BLaER1 treated with 17β-estradiol and CSF1 and Interleukin-3, amounts not matched to agents 10 nM and 100 nM (cell line): ENCODE results near the gene DOCK9.

Experiments used
- H3K27ac ChIP-seq, 11 experiments: shearing (Covaris generic); formaldehyde crosslinking; 2 replicates each; pipeline ENCODE4 v1.8.1; 2022
- H3K27me3 ChIP-seq, 11 experiments: shearing (Covaris generic); formaldehyde crosslinking; 2 replicates each; pipeline ENCODE4 v1.8.1; 2022
- H3K36me3 ChIP-seq, 11 experiments: shearing (Covaris generic); formaldehyde crosslinking; 2 replicates each; pipeline ENCODE4 v1.8.1; 2022
- H3K4me1 ChIP-seq, 10 experiments: shearing (Covaris generic); formaldehyde crosslinking; 2 replicates each; pipeline ENCODE4 v1.8.1; 2022
- H3K4me2 ChIP-seq, 11 experiments: shearing (Covaris generic); formaldehyde crosslinking; 2 replicates each; pipeline ENCODE4 v1.8.1; 2022
- H3K4me3 ChIP-seq, 10 experiments: shearing (Covaris generic); formaldehyde crosslinking; 2 replicates each; pipeline ENCODE4 v1.8.1; 2022
- H3K9ac ChIP-seq, 11 experiments: shearing (Covaris generic); formaldehyde crosslinking; 2 replicates each; pipeline ENCODE4 v1.8.1; 2022
- H3K9me3 ChIP-seq, 11 experiments: shearing (Covaris generic); formaldehyde crosslinking; replicated peaks in 1 of 11; 2 replicates each; pipeline ENCODE4 v1.8.1; 2022
- H4K20me1 ChIP-seq, 11 experiments: shearing (Covaris generic); formaldehyde crosslinking; 2 replicates each; pipeline ENCODE4 v1.8.1; 2022
- Cebpa-rat ChIP-seq, 11 experiments: shearing (Covaris generic); IDR thresholded peaks; 2 replicates each; pipeline ENCODE4 v1.8.1; 2022

DOCK9 gene

GRCh38 chr13:98984983-98985382 is 7.1 kb upstream of the DOCK9 start:
- Histone ChIP-seq H3K27ac (no peak overlapping the region), H3K4me2 (0 out of 22 replicates have a peak overlapping the region, but pooled peaks of 1 of the 11 experiments have one; percentile 37), H3K9ac (no peak overlapping the region), H3K9me3 (peaks cover 0 to 7% (median 3%) of the 10 kb centered on the region in 11 experiments; a peak in 9 of 22 replicates), H3K4me3 (no peak overlapping the region), H4K20me1 (peaks cover 0 to 6% (median 0%) of the 10 kb centered on the region in 11 experiments; a peak in 1 of 22 replicates), H3K27me3 (no peaks in the 10 kb centered on the region; a peak in 1 of 22 replicates), H3K36me3 (no peaks in the 10 kb centered on the region), H3K4me1 (peaks cover 10 to 31% (median 18%) of the 10 kb centered on the region in 10 experiments)
- TF ChIP-seq Cebpa-rat (IDR thresholded peaks at IDR 0.05): no peak

- TF ChIP-seq Cebpa-rat (IDR thresholded peaks at IDR 0.05): no peak
- Histone ChIP-seq H3K27ac (no peak overlapping the region), H3K27me3 (no peaks in the 10 kb centered on the region; a peak in 1 of 22 replicates), H4K20me1 (peaks cover 0 to 6% (median 0%) of the 10 kb centered on the region in 11 experiments; a peak in 1 of 22 replicates), H3K4me3 (no peak overlapping the region), H3K9ac (no peak overlapping the region), H3K4me1 (peaks cover 10 to 31% (median 19%) of the 10 kb centered on the region in 10 experiments), H3K4me2 (no peak overlapping the region), H3K36me3 (no peaks in the 10 kb centered on the region), H3K9me3 (no peaks in the 10 kb centered on the region)
Measured at GRCh38 chr13:98984118-98984517, 6.3 kb upstream of the DOCK9 start.

- Histone ChIP-seq H3K9ac (no peak overlapping the region), H3K4me3 (no peak overlapping the region), H3K36me3 (no peaks in the 10 kb centered on the region), H3K4me1 (peaks cover 10 to 27% (median 21%) of the 10 kb centered on the region in 10 experiments), H4K20me1 (no peaks in the 10 kb centered on the region; a peak in 1 of 22 replicates), H3K9me3 (no peaks in the 10 kb centered on the region), H3K27me3 (no peaks in the 10 kb centered on the region; a peak in 1 of 22 replicates), H3K4me2 (no peak overlapping the region), H3K27ac (no peak overlapping the region)
- TF ChIP-seq Cebpa-rat (IDR thresholded peaks at IDR 0.05): no peak
Measured at GRCh38 chr13:98983182-98983581, 5.3 kb upstream of the DOCK9 start.

- H3K27ac ChIP-seq: peak overlapping the region in 7 of 11 experiments; percentile 2 to 33 (median 12); a peak in 9 of 22 replicates
- no peak overlapping the region for H3K4me3 ChIP-seq
- no peak overlapping the region for H3K9ac ChIP-seq
- H4K20me1 ChIP-seq: no peaks in the 10 kb centered on the region
- H3K9me3 ChIP-seq: no peaks in the 10 kb centered on the region
- H3K4me2 ChIP-seq: peak overlapping the region; percentile 45 to 84 (median 74)
- TF ChIP-seq Cebpa-rat (IDR thresholded peaks at IDR 0.05): no peak
- no peaks in the 10 kb centered on the region for H3K36me3 ChIP-seq
- H3K4me1 ChIP-seq: peaks cover 25 to 43% (median 37%) of the 10 kb centered on the region in 10 experiments
- H3K27me3 ChIP-seq: no peaks in the 10 kb centered on the region; a peak in 1 of 22 replicates
Measured at GRCh38 chr13:98981369-98982080, 3.7 kb upstream of the DOCK9 start.

- Histone ChIP-seq H3K4me3 (no peak overlapping the region), H3K36me3 (no peaks in the 10 kb centered on the region), H3K9ac (no peak overlapping the region), H4K20me1 (no peaks in the 10 kb centered on the region), H3K27me3 (no peaks in the 10 kb centered on the region; a peak in 1 of 22 replicates), H3K4me2 (no peak overlapping the region), H3K9me3 (no peaks in the 10 kb centered on the region), H3K27ac (no peak overlapping the region; a peak in 1 of 22 replicates), H3K4me1 (peaks cover 49 to 67% (median 61%) of the 10 kb centered on the region in 10 experiments)
- TF ChIP-seq Cebpa-rat (IDR thresholded peaks at IDR 0.05): no peak
Measured at GRCh38 chr13:98979012-98979660, 1.3 kb upstream of the DOCK9 start.

- peaks cover 58 to 76% (median 70%) of the 10 kb centered on the region in 10 experiments for H3K4me1 ChIP-seq
Measured at GRCh38 chr13:98978280-98978679, 416 bp upstream of the DOCK9 start.

GRCh38 chr13:98976941-98977340 is 923 bp downstream of the DOCK9 start:
- Histone ChIP-seq H3K27me3 (no peaks in the 10 kb centered on the region; a peak in 1 of 22 replicates), H3K36me3 (no peaks in the 10 kb centered on the region), H3K4me3 (no peak overlapping the region), H3K4me1 (peaks cover 70 to 83% (median 78%) of the 10 kb centered on the region in 10 experiments), H3K27ac (peak overlapping the region in 10 of 11 experiments; percentile 25 to 90 (median 80); a peak in 20 of 22 replicates), H3K9ac (peak overlapping the region in 9 of 11 experiments; percentile 16 to 80 (median 70); a peak in 14 of 22 replicates), H3K4me2 (peak overlapping the region; percentile 74 to 92 (median 86); a peak in 21 of 22 replicates), H3K9me3 (no peaks in the 10 kb centered on the region), H4K20me1 (no peaks in the 10 kb centered on the region)
- no peak for TF ChIP-seq Cebpa-rat (IDR thresholded peaks at IDR 0.05)

More at GRCh38 chr13:98978280-98978679, 416 bp upstream of the DOCK9 start:
- no peak for TF ChIP-seq Cebpa-rat (IDR thresholded peaks at IDR 0.05)
- H3K9me3 ChIP-seq: no peaks in the 10 kb centered on the region
- 0 out of 22 replicates have a peak overlapping the region, but pooled peaks of 1 of the 11 experiments have one; percentile 19 for H3K9ac ChIP-seq
- no peak overlapping the region for H3K4me3 ChIP-seq
- H4K20me1 ChIP-seq: no peaks in the 10 kb centered on the region
- peak overlapping the region in 9 of 11 experiments; percentile 74 to 92 (median 85); a peak in 16 of 22 replicates for H3K4me2 ChIP-seq
- no peaks in the 10 kb centered on the region; a peak in 1 of 22 replicates for H3K27me3 ChIP-seq
- H3K36me3 ChIP-seq: no peaks in the 10 kb centered on the region
- peak overlapping the region in 6 of 11 experiments; percentile 76 to 90 (median 84); a peak in 10 of 22 replicates for H3K27ac ChIP-seq

GRCh38 chr13:98976338-98976737 is 1.5 kb downstream of the DOCK9 start:
- H3K4me1 ChIP-seq: peaks cover 65 to 81% (median 73%) of the 10 kb centered on the region in 10 experiments
- H3K9me3 ChIP-seq: no peaks in the 10 kb centered on the region
- no peaks in the 10 kb centered on the region for H4K20me1 ChIP-seq
- peak overlapping the region; percentile 29 to 90 (median 80); a peak in 20 of 22 replicates for H3K27ac ChIP-seq
- H3K9ac ChIP-seq: peak overlapping the region; percentile 33 to 80 (median 70); a peak in 20 of 22 replicates
- H3K36me3 ChIP-seq: no peaks in the 10 kb centered on the region
- TF ChIP-seq Cebpa-rat (IDR thresholded peaks at IDR 0.05): peak in 5 of 11 experiments; percentile 47 to 78 (median 52); a peak in 7 of 22 replicates
- H3K4me2 ChIP-seq: peak overlapping the region; percentile 74 to 92 (median 86)
- H3K27me3 ChIP-seq: no peaks in the 10 kb centered on the region; a peak in 1 of 22 replicates
- H3K4me3 ChIP-seq: peak overlapping the region in 5 of 10 experiments; percentile 29 to 43 (median 39); a peak in 5 of 20 replicates
